ENCODE measurements around the gene RBPJL.
"Not testable (repeated sequence)": the region's sequence is repeated elsewhere in the genome, so short reads cannot be mapped to it uniquely, and the experiment has no call there.

Gene RBPJL

DNA sequence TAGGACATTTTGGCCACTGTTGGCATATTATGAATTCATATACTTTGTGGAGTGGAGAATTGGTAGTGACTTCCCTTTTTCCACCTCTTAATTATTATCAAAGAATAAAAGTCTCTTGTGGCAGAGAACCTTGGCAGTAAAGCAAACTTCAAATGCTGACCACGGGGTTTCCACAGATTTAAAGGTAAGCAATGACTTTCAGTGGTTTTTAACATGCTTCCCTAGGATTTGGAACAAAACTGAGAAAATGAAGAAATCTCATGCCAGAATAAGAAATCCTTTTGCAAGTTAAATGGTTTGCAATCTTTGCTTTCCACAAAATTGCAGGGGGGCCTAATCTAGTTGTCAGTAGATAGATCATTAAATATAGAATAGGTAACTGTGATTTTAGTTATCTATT, 43.6 kb downstream of the RBPJL start:
- Histone ChIP-seq H3K4me3 (ENCODE audit: insufficient read depth, low read length, poor library complexity, severe bottlenecking) (no peak overlapping the region), H2AFZ (ENCODE audit: low read depth, low read length, severe bottlenecking) (no peak overlapping the region), H3K9me2 (replicated peaks; ENCODE audit: insufficient read depth, low read length) (no peaks in the 10 kb centered on the region), H3K79me2 (ENCODE audit: insufficient read depth, low read length) (no peaks in the 10 kb centered on the region), H3K4me2 (ENCODE audit: low read depth, low read length, poor library complexity, severe bottlenecking) (no peak overlapping the region), H3K9me3 (ENCODE audit: insufficient read depth, low read length) (no peaks in the 10 kb centered on the region), H4K20me1 (ENCODE audit: low read depth, low read length) (no peaks in the 10 kb centered on the region), H3F3A (ENCODE audit: insufficient read depth) (no peaks in the 10 kb centered on the region), H3K27me3 (ENCODE audit: low read length) (no peaks in the 10 kb centered on the region), H3K27ac (ENCODE audit: low read depth, low read length) (no peak overlapping the region), H3K9ac (ENCODE audit: low read length) (no peak overlapping the region), H3K36me3 (ENCODE audit: low read length) (no peaks in the 10 kb centered on the region)
- no peak for TF ChIP-seq EZH2phosphoT487 (conservative IDR thresholded peaks at IDR 0.05; ENCODE audit: low read length)
- TF ChIP-seq, protein P1, sequence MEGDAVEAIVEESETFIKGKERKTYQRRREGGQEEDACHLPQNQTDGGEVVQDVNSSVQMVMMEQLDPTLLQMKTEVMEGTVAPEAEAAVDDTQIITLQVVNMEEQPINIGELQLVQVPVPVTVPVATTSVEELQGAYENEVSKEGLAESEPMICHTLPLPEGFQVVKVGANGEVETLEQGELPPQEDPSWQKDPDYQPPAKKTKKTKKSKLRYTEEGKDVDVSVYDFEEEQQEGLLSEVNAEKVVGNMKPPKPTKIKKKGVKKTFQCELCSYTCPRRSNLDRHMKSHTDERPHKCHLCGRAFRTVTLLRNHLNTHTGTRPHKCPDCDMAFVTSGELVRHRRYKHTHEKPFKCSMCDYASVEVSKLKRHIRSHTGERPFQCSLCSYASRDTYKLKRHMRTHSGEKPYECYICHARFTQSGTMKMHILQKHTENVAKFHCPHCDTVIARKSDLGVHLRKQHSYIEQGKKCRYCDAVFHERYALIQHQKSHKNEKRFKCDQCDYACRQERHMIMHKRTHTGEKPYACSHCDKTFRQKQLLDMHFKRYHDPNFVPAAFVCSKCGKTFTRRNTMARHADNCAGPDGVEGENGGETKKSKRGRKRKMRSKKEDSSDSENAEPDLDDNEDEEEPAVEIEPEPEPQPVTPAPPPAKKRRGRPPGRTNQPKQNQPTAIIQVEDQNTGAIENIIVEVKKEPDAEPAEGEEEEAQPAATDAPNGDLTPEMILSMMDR (IDR thresholded peaks at IDR 0.05; ENCODE audit: insufficient read depth, low read length, poor library complexity, severe bottlenecking): no peak

DNA sequence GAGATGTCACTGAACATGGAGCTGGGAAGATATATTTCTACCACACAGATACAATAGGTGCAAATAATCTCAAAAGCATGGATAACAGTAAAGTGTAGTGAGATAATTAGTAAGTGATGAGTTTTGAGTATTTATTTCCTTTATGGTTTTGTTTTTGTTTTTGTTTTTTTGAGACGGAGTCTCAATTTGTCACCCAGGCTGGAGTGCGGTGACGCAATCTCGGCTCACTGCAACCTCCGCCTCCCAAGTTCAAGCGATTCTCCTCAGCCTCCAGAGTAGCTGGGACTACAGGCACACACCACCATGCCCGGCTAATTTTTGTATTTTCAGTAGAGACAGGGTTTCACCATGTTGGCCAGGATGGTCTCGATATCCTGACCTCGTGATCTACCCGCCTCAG, 44.2 kb downstream of the RBPJL start:
- not testable (repeated sequence) for H3F3A ChIP-seq (ENCODE audit: insufficient read depth); H2AFZ ChIP-seq (ENCODE audit: low read depth, low read length, severe bottlenecking); H3K27ac ChIP-seq (ENCODE audit: low read depth, low read length); H3K9ac ChIP-seq (ENCODE audit: low read length); H3K79me2 ChIP-seq (ENCODE audit: insufficient read depth, low read length); H4K20me1 ChIP-seq (ENCODE audit: low read depth, low read length); H3K4me3 ChIP-seq (ENCODE audit: insufficient read depth, low read length, poor library complexity, severe bottlenecking); H3K27me3 ChIP-seq (ENCODE audit: low read length); H3K36me3 ChIP-seq (ENCODE audit: low read length); H3K4me2 ChIP-seq (ENCODE audit: low read depth, low read length, poor library complexity, severe bottlenecking); H3K9me3 ChIP-seq (ENCODE audit: insufficient read depth, low read length); H3K9me2 ChIP-seq (replicated peaks; ENCODE audit: insufficient read depth, low read length)

- TF ChIP-seq, protein P1 (IDR thresholded peaks at IDR 0.05; ENCODE audit: insufficient read depth, low read length, poor library complexity, severe bottlenecking): no peak
- TF ChIP-seq EZH2phosphoT487 (conservative IDR thresholded peaks at IDR 0.05; ENCODE audit: low read length): no peak
- H4K20me1 ChIP-seq (ENCODE audit: low read depth, low read length): no peaks in the 10 kb centered on the region
- H3K9ac ChIP-seq (ENCODE audit: low read length): no peak overlapping the region
- H3K4me3 ChIP-seq (ENCODE audit: insufficient read depth, low read length, poor library complexity, severe bottlenecking): no peak overlapping the region
- no peak overlapping the region for H2AFZ ChIP-seq (ENCODE audit: low read depth, low read length, severe bottlenecking)
- H3K27ac ChIP-seq (ENCODE audit: low read depth, low read length): no peak overlapping the region
- H3F3A ChIP-seq (ENCODE audit: insufficient read depth): no peaks in the 10 kb centered on the region
- no peaks in the 10 kb centered on the region for H3K36me3 ChIP-seq (ENCODE audit: low read length)
- no peak overlapping the region for H3K4me2 ChIP-seq (ENCODE audit: low read depth, low read length, poor library complexity, severe bottlenecking)
- no peaks in the 10 kb centered on the region for H3K79me2 ChIP-seq (ENCODE audit: insufficient read depth, low read length)
- H3K9me3 ChIP-seq (ENCODE audit: insufficient read depth, low read length): no peaks in the 10 kb centered on the region
- H3K9me2 ChIP-seq (replicated peaks; ENCODE audit: insufficient read depth, low read length): no peaks in the 10 kb centered on the region
- no peaks in the 10 kb centered on the region for H3K27me3 ChIP-seq (ENCODE audit: low read length)
Measured at GRCh38 chr20:45352729-45353128, 46.1 kb downstream of the RBPJL start.

- H3K9me3 ChIP-seq (ENCODE audit: insufficient read depth, low read length): no peaks in the 10 kb centered on the region
- H3K4me2 ChIP-seq (ENCODE audit: low read depth, low read length, poor library complexity, severe bottlenecking): no peak overlapping the region
- H3K4me3 ChIP-seq (ENCODE audit: insufficient read depth, low read length, poor library complexity, severe bottlenecking): no peak overlapping the region
- H3K27me3 ChIP-seq (ENCODE audit: low read length): no peaks in the 10 kb centered on the region
- no peaks in the 10 kb centered on the region for H3K36me3 ChIP-seq (ENCODE audit: low read length)
- H3K9ac ChIP-seq (ENCODE audit: low read length): no peak overlapping the region
- no peak overlapping the region for H3K27ac ChIP-seq (ENCODE audit: low read depth, low read length)
- no peaks in the 10 kb centered on the region for H3K9me2 ChIP-seq (replicated peaks; ENCODE audit: insufficient read depth, low read length)
- no peaks in the 10 kb centered on the region for H3F3A ChIP-seq (ENCODE audit: insufficient read depth)
- no peaks in the 10 kb centered on the region for H3K79me2 ChIP-seq (ENCODE audit: insufficient read depth, low read length)
- no peak for TF ChIP-seq EZH2phosphoT487 (conservative IDR thresholded peaks at IDR 0.05; ENCODE audit: low read length)
- TF ChIP-seq, protein P1 (IDR thresholded peaks at IDR 0.05; ENCODE audit: insufficient read depth, low read length, poor library complexity, severe bottlenecking): no peak
- no peak overlapping the region for H2AFZ ChIP-seq (ENCODE audit: low read depth, low read length, severe bottlenecking)
- H4K20me1 ChIP-seq (ENCODE audit: low read depth, low read length): no peaks in the 10 kb centered on the region
Measured at GRCh38 chr20:45353746-45354145, 47.1 kb downstream of the RBPJL start.
